Head of caudate nucleus (tissue), 42 donors: Measurements from ENCODE around the gene IL12RB2.

Experiments
- DNase-seq, 42 donors: peaks; one replicate each; pipeline versions ENCODE4 v3.0.0 to v3.0.0-alpha.2; 2020 to 2021; ENCODE audit warnings: mixed read lengths in 7 of 42
- intact Hi-C: fragments of 100-400 bp; cut with DNase I; formaldehyde crosslinking; loops from one replicate; pipeline ENCODE4 v1.15.0; 2022

IL12RB2 gene, protein sequence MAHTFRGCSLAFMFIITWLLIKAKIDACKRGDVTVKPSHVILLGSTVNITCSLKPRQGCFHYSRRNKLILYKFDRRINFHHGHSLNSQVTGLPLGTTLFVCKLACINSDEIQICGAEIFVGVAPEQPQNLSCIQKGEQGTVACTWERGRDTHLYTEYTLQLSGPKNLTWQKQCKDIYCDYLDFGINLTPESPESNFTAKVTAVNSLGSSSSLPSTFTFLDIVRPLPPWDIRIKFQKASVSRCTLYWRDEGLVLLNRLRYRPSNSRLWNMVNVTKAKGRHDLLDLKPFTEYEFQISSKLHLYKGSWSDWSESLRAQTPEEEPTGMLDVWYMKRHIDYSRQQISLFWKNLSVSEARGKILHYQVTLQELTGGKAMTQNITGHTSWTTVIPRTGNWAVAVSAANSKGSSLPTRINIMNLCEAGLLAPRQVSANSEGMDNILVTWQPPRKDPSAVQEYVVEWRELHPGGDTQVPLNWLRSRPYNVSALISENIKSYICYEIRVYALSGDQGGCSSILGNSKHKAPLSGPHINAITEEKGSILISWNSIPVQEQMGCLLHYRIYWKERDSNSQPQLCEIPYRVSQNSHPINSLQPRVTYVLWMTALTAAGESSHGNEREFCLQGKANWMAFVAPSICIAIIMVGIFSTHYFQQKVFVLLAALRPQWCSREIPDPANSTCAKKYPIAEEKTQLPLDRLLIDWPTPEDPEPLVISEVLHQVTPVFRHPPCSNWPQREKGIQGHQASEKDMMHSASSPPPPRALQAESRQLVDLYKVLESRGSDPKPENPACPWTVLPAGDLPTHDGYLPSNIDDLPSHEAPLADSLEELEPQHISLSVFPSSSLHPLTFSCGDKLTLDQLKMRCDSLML

DNA sequence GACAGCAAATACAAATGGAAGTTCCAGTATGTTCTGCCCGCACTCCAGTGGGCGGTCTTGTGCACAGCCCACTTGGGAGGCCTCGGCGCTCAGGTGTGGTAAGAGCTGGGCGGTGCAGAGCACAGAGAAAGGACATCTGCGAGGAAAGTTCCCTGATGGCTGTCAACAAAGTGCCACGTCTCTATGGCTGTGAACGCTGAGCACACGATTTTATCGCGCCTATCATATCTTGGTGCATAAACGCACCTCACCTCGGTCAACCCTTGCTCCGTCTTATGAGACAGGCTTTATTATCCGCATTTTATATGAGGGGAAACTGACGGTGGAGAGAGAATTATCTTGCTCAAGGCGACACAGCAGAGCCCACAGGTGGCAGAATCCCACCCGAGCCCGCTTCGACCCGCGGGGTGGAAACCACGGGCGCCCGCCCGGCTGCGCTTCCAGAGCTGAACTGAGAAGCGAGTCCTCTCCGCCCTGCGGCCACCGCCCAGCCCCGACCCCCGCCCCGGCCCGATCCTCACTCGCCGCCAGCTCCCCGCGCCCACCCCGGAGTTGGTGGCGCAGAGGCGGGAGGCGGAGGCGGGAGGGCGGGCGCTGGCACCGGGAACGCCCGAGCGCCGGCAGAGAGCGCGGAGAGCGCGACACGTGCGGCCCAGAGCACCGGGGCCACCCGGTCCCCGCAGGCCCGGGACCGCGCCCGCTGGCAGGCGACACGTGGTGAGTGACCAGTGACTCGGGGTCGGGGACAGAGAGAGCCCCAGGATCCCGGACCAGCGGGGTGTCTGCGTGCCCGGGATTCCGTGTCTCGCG is at the start of gene IL12RB2:
Gene IL12RB2 (plus strand): TSS at position 623 of the 810 bp plus-strand sequence. CDS start 12,496 bp downstream, outside the sequence.
- intact Hi-C loops = no loop called here
- DNase-seq = peak in 4 of 42 donors; percentile 7 to 32 (median 12)

DNA sequence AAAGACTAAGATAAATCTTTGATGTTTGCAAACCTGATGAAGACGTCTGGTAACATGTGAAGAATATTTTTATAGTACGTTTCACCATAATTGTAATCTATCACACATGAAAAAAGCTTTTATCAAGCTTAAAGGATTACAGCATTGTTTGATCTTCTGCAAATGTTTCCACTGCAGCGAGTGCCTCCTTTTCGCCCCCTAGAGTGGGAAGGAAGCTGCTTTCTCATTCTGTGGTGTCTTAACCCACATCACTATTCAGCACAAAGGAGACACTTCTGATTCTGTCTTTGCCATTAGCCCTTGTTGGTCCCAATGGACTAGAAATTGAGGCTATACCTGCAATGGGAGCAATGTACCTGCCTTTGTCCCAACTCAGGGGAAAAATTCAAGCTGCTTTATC is 46.0 kb upstream of the IL12RB2 start:
- intact Hi-C loops = no loop called here
- peak in 4 of 42 donors; percentile 4 to 17 (median 12) for DNase-seq

DNA sequence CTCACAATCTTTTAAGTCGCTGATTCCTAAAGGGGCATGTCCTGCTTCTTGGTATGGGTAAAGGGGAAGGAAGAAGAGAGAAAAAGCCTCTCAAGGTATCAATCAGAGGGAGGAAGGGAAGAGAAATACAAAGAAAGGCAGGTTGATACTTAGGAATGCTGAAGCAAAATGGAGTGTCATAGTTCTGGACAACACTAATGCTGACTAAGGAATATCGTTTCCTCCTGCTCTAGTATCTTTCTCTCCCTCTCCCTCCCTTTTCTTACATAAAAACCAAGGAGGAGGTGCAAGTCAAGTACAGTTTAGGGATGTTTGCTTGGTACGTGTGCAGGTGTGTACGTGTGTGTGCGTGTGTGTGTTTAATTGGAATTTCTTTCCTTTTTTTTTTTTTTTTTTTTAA is 44.9 kb upstream of the IL12RB2 start:
- no peak for DNase-seq
- intact Hi-C loops = no loop called here

DNA sequence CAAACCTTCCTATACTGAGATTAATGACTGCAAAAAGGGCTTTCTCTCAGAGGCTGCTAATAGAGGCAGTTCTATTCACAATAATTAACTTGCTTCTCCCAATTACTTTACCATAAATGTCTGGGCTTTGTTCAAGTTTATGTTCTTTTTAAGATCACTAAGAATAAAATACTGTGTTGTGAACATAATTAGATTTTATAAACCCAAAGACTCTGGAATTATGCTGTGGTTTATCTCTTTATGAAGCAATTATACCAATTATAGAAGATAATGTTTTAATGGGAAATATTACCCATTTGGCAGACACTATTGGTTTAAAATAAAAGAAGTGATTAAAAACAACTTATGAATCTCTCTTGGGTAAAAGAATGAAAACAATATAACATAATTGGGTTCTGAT is 43.5 kb upstream of the IL12RB2 start:
- DNase-seq = no peak
- intact Hi-C loops = no loop called here

DNA sequence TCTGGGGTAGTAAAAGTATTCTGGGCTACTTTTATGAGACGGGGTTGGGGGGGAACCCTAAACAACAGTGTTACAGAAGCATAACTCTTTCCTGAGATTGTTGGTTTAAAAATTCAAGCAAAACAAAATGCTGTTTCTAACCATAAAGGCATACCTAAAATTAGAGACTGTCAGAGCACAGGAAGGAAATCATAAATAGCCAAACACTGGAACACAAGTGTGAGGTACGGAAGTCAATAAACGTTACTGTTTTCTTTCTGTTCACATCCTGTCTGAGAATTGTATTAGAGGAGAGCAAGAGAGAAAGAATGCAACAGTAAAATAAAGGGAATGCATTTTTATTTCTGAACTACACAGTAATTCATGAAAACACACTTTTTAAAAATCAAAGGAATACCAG is 42.8 kb upstream of the IL12RB2 start:
- intact Hi-C loops = no loop called here
- no peak for DNase-seq

DNA sequence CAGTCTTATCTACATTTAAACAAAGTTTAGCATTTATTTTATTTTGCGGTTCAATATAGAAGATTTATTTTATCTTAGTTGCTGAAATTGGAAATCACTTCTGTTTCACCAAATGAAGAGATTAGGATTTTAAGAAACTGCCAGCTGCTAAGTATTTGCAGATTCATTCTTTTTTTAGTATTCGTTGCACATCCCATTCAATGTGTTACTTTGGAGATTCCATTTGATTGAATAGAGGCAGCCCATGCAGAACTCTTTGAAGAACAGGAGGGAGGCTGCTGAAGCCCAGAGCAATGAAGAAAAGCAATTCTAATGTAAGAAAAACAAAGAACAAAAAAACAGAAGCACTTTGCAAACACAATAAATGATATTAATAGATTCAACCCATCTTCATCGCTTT is 38.6 kb upstream of the IL12RB2 start:
- no peak for DNase-seq
- intact Hi-C loops = no loop called here

DNA sequence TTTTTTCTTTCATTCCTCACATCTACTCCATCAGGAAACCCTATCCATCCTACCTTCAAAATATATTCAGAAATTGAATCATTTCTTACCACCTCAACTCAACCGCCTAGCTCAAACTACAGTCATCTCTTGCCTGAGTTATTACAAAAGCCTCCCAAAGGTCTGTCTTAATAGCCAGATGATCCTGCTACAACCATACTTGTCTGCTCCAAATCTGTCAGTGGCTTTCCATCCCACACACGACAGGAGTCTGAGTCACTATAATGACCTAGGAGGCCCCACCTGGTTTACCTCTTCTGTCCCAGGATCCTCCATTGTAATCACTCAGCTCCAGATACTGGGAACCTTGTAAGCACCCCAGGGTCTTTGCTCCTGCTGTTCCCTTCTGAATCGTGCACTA is 37.1 kb upstream of the IL12RB2 start:
- intact Hi-C loops = no loop called here

DNA sequence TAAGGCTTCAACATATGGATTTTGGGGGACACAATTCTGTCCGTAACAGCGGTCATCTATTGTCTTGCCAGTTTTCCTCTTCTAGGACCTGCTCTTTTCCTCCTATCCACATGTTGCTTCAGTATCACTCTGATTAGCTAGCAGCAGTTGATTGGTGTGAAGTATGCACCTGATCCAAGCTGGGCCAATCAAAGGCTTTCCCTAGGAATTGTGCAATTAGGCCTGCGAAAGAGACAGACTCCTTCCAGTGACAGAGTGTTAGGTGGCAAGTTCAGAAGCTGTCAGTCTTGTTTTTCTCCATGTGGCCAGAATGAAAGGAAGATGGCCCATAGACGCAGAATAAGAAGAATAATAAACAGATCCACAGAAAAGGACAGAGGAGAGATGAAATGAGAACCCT is 34.1 kb upstream of the IL12RB2 start:
- intact Hi-C loops = no loop called here
- DNase-seq = no peak

More for the DNA sequence above, 37.1 kb upstream of the IL12RB2 start:
- no peak for DNase-seq

DNA sequence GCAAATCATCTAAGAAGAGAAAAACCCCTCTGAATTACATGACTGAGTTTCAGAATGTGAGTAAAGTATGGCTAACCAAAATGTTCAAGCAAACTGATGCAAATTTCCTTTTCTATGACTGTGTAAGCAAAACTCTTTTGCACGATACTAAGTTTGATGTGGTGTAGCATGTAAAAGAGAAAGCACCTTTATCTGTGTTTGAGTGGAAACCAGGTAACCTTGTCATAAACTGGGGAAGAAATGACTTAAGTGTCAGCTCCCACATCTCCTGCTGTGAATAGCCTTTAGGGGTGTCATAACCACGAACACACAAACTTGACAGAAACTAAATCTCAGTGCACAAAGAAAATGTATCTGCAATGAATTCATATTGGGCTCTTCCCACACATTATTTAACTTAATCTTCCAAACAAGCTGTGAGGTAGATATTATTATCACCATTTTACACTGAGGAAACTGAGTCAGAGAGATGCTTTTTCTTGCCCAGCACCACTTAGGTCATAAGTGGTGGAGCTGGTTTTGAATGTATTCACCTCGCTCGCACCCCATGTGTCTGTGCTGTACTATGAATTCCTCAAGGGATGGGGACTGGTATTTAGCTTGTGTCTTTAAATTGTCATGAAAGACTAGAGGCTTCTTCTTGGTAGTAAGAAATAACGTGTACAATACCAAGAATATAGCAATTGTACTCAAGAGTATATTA is 32.9 kb upstream of the IL12RB2 start:
- no peak for DNase-seq
- intact Hi-C loops = no loop called here

DNA sequence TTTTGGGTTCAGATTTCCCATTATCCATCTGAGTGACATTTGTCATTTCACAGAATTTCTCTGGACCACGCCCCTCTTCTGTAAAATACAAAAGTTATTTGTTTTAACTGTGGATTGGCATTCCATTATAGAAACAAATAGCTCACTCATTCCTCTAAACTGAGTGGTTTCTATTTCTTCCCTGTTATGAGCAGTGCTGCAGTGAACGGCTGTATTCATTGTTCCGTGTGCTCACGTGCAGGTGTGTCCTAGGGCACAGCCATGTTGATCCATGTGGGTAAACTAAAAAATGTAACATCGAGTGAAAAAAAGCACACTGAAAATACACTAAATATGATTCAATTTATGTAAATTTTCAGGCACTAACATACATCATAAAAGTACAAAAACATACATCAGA is 27.0 kb upstream of the IL12RB2 start:
- DNase-seq = no peak
- intact Hi-C loops = no loop called here

DNA sequence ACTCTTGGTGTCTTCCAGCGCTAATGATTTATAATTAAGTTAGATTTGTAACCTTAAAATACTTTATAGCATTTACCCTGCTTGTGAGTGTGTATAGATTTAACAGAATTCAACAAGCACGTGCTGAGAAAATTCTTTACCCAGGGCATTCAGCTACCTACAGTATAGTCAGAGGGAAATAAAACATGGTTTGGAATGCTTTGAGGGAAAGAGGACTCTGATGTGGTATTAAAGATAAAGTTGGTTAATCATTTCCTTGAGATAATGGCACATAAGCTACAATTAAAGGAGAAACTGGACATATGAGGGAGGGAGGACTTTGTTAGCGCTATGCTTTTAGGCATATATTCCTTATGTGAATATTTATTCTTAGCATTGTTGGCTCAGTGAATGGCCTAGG is 26.4 kb upstream of the IL12RB2 start:
- no peak for DNase-seq
- intact Hi-C loops = no loop called here

DNA sequence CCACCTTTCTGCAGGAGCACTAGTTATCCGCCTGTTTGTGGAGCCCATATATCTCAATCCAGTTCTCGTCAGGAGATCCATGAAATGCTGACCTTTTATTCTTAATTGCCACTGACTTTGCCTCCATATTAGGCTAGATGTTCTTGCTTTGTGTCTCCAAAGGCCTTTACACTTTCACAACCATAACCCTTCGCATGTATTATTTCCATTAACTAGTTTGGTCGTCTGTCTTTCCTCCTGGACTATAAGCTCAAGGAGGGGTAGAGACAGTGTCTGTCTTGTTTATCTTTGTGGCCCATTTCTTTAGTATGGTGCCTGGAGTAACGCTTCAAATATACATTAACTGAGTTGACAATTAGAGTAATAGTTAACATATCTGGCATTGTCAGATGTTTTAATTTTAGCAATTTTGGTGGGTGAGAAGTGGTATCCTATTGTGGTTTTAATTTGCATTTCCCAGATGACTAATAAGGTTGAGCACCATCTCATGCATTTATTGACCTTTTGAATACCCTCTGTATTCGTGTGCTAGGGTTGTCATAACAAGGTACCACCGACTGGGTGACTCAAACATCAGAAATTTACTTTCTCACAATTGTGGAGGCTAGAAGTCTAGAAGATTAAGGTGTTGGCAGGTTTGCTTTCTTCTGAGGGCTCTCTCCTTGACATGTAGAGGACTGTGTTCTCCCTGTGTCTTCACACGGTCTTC is 21.7 kb upstream of the IL12RB2 start:
- intact Hi-C loops = no loop called here

DNA sequence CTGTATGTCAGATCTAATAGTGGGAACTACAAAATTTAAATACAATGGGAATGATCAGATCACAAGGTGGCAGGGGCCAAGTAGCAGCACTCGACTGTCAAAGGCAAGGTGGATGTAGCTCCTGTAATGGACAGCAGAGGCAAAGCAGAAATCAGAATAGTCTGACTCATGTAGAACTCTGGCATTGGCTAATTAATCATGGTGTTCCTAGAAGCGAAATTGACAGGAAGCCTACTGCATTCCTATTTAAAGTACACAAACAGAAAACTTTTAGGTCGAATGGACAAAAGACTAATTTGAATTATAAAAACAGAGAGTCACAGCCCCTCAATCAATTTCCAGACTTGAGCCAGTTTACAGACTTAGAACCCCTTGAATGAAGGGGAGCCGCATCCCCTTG is 17.4 kb upstream of the IL12RB2 start:
- intact Hi-C loops = no loop called here
- DNase-seq = no peak

More for the DNA sequence above, 21.7 kb upstream of the IL12RB2 start:
- DNase-seq = no peak

DNA sequence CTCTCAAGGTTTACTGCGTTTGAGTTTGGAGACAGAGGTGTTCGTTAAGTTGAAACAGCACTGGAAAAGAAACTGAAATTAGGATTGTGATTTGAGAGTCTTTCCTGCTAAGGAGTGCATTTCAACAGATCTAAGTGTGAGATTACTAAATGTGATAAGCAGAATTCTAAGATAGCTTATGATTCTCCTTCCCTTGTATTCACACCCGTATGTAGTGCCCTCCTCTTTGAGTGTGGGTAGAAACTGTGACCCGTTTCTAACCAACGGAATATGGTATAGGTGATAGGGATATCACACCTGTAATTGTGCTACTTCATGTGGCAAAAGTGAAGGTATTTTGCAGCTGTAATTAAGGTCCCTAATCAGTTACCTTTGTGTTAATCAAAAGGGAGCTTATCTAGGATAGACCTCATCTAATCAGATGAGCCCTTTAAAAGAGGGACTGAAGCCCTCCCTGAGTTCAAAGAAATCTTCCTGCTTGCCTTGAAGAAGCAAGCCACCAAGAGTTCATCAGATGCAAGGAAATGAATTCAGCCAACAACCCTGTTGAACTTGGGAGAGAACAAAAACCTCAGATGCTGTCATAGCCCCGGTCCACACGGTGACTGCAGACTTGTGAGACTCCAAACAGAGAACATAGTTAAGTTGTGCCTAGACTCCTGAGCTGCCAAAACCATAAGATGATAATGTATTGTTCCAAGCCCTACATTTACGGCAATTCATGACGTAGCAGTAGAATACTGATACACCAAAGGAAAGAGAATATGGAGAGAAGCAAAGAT is 12.6 kb upstream of the IL12RB2 start:
- no peak for DNase-seq
- intact Hi-C loops = no loop called here

DNA sequence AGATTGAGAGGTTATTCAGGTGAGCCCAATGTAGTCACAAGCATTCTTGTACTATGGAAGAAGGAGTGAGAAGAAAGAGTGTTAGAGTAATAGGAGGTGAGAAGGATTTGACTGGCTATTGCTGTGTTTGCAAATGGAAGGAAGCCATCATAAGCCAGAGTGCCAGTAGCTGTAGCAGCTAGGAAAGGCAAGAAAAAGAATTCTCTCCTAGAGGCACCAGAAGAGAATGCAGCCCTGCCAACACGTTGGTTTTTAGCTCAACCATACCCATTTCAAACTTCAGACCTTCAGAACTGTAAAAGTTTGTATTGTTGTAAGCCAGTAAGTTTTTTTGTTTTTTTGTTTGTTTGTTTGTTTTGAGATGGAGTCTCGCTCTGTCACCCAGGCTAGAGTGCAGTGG is 8.9 kb upstream of the IL12RB2 start:
- no peak for DNase-seq
- intact Hi-C loops = no loop called here

DNA sequence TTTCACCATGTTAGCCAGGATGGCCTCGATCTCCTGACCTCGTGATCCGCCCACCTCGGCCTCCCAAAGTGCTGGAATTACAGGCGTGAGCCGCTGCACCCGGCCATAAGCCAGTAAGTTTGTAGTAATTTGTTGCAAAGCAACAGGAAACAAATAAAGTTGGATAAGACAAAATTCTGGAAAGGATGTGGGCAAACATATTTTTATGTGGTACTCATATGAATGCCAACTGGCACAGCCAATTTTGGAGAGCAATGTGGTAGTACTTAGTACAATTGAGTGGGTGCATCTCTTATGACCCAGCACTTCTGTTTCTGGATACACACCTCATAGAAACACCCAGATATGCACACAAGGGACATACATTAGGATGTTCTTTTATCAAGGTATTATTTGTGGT is 8.4 kb upstream of the IL12RB2 start:
- DNase-seq = no peak

DNA sequence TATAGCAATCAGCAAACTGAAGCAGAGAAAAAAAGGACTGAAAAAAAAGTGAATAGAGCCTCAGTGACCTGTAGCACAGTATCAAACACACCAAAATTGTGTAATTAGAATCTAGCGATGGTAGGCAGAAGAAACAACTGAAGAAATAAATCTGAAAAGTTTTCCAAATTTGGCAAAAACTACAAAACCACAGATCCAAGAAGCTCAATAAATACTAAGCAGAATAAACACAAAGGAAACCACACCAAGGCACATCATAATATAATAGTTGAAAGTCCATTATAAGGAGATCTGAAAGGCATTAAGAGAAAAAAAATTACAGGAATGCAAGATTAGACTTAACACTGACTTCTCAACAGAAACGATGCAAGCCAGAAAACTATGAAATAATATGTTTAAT is 7.1 kb upstream of the IL12RB2 start:
- intact Hi-C loops = no loop called here
- DNase-seq = no peak

More for the DNA sequence above, 8.4 kb upstream of the IL12RB2 start:
- intact Hi-C loops = no loop called here

DNA sequence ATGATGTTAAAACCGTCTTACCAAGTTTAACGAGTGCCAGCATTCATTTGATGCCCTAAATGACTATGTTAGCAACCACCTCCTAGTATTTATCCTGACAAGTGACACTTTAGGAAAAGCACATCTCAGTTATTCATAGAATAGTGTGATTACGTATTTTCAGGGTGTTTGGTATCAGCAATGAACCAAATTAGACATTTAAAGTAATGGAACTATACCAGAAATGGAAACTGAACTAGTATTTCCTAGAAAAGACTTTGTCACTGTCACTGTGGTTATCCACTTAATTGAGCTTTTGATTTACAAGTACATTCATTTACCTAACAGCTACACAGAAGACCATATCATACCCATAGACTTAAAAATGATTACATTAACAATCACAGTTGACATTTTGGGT is 3.6 kb upstream of the IL12RB2 start:
- no peak for DNase-seq

More for the DNA sequence above, 3.6 kb upstream of the IL12RB2 start:
- intact Hi-C loops = no loop called here
